ENCODE results near the gene NABP2. TPM values are rescaled to one million over a fixed set of nuclear protein-coding genes. Genes with fewer than 3 reads are reported as not detected.

The NABP2 gene
- total RNA-seq, 8 experiments from 2014 or later: 22.1 to 61.7 (median 51.1) TPM

DNA sequence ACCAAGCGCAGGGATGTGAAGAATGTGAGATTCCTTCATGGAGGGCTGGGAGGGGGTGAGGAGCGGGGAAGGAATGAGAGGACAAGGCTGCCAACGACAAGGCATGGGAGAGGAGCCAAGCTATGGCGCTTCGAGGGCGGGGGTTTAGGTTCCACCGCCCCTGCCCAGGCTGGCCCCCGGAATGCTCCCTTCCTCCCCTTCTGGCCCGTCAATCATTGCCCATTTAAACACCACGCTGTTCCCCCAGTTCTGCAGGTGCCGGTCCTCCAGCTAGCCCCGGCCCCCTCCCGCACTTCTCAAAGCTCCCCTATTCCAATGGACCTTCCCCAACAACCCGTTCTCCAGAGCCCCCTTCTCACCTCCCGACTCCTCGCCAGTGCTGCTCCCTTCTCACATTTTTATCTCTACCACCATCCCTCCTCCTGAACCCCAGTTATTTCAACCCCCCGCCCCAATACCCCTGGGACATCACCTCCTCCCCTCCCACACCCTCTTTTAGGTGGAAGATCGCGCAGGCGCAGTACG lies 2.8 kb upstream of the NABP2 start:
- ATAC-seq (replicated peaks in 6 of 8): peak; percentile 2 to 13 (median 8)
- in situ Hi-C loops (cut with MboI; ENCODE audit: low pct_unique_long_range_greater_than_20kb in 2 of 9, low sequenced_read_pairs in 9 of 9, unreplicated experiment in 9 of 9): no loop called here
- H3K4me1 ChIP-seq (replicated peaks in 1 of 2): peaks cover 8 to 26% of the 10 kb centered on the region in 2 donors
- peak overlapping the region; percentile 58 to 95 (median 70) for H3K4me3 ChIP-seq
- peak overlapping the region; percentile 93 to 98 for H3K27ac ChIP-seq
- 0% methylated on average over 1 of the region's 21 CpGs; no CpG with 5 or more reads in 9 of the 10 experiments for WGBS, 10 experiments

DNA sequence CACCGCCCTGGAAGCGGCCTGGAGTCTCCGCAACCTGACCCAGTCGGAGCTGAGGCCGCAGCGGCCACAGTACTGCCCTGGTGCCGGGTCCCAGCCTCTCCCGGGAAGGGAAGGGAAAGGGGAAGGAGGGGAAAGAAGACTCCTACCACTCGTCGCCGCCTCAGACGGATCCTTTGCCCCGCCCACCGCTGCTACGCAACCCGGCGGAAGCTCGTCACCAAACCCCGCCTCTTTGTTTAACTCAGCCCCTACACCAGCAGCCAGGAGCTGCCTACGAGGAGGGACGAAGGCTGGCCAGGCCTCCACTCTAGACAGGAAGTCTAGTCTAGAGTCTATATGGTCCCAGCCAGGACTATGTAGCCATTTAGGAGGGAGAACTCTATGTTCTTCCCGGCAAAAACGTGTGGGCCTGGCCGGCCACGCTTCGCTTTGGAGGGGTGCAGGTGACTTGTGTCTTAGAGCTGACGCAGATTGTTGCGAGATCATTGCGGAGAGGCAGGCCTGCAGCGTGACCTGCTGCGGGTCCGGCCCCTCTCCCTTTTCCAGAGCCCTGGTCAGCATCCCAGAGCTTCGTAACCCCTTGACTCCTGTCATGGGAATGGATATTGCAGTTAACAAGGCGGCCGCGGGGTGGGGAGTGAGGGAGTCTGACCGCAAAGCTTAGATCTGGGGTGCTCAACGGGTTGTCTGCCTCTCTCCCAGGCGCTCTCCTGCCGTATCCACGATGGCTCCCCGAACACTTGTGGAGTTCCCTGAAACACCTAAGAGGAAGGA lies 2.2 kb upstream of the NABP2 start, which contains the start of gene RNF41:
Gene RNF41 (minus strand): TSS at position 166 of the 774 bp plus-strand sequence. CDS start 7,875 bp downstream, outside the sequence.
- 0 to 11% (median 0%) methylated on average over 2 to 11 of the region's 42 CpGs; no CpG with 5 or more reads in 4 of the 10 experiments for WGBS, 10 experiments
- H3K4me3 ChIP-seq: peak within 1 kb of the TSS; percentile 58 to 95 (median 70)
- peaks cover 8 to 26% of the 10 kb centered on the region in 2 donors for H3K4me1 ChIP-seq (replicated peaks in 1 of 2)
- peak within 1 kb of the TSS; percentile 93 to 98 for H3K27ac ChIP-seq
- ATAC-seq (replicated peaks in 6 of 8): peak; percentile 74 to 84 (median 80)
- in situ Hi-C loops (cut with MboI; ENCODE audit: low pct_unique_long_range_greater_than_20kb in 2 of 9, low sequenced_read_pairs in 9 of 9, unreplicated experiment in 9 of 9): no loop called here

DNA sequence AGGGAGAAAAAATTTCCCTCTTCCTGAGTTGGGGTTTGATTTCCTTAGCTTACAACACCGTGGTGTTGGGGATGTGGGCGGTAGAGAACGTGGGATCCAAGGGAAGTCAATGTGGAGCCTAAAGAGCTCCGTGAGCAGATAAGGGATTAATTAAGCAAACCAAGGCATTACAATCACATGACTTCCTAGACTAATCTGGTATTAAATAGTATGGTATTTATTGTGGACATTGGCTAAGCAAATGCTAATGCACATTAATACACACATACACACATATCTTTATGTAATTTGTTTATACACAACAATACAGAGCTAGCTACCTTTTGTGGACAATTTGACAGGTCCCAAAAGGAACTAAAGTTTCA lies 1.6 kb upstream of the NABP2 start:
- no peak for ATAC-seq (replicated peaks in 6 of 8)
- Histone ChIP-seq H3K4me3 (peak overlapping the region; percentile 58 to 95 (median 70)), H3K4me1 (replicated peaks in 1 of 2) (peaks cover 8 to 26% of the 10 kb centered on the region in 2 donors), H3K27ac (peak overlapping the region; percentile 93 to 98)
- in situ Hi-C loops (cut with MboI; ENCODE audit: low pct_unique_long_range_greater_than_20kb in 2 of 9, low sequenced_read_pairs in 9 of 9, unreplicated experiment in 9 of 9): no loop called here
- 0 to 53% (median 30%) methylated on average over 1 to 4 of the region's 4 CpGs; no CpG with 5 or more reads in 5 of the 10 experiments for WGBS, 10 experiments

DNA sequence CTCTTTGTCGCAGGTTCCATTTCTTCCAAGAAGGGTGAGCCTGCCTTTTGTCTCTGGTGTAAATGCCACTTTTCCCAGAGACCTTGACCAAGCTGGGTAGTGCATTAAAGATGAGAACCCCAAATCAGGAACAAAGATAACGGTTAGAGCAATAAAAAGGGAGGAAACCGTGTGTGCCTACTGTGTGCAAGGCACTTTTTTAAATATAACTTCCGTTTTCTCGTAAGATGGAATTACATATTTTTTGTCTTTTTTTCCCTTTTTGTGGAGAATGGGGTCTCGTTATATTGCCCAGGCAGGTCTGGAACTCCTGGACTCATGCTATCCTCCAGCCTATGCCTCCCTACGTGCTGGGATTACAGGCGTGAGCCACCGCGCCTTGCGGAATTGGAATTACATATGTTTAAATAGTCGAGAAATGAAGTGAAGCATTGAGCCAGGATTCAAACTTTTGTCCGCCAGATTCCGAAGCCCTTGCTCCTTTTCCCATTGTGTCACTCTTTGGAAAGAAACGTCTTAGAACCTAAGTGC lies 506 bp upstream of the NABP2 start:
- Histone ChIP-seq H3K4me1 (replicated peaks in 1 of 2) (peaks cover 8 to 26% of the 10 kb centered on the region in 2 donors), H3K27ac (peak overlapping the region; percentile 32 to 55), H3K4me3 (peak overlapping the region; percentile 11 to 60 (median 49))
- peak in 3 of 8 experiments; percentile 0 to 5 (median 2) for ATAC-seq (replicated peaks in 6 of 8)
- in situ Hi-C loops (cut with MboI; ENCODE audit: low pct_unique_long_range_greater_than_20kb in 2 of 9, low sequenced_read_pairs in 9 of 9, unreplicated experiment in 9 of 9): no loop called here
- WGBS, 10 experiments: 3 to 95% (median 58%) methylated on average over 4 to 15 of the region's 15 CpGs; no CpG with 5 or more reads in 1 of the 10 experiments

DNA sequence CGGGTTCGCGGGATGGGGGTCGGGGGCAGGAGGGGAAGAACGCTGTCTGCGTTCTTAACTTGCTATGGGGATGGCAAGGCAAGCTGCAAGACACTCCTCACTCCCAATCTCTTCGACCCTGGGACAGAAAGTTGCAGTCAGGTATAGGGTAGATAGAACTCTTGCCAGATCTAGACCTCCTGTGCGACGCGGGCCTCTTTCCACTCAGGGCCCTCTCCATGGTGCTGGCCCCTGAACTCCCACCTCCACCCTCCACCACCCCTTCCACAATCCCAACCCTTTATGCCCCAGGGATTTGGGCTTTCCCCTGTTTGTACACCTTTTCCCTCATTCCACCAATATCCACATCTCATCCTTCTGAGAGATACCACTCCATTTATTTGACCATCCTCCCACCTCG lies 812 bp downstream of the NABP2 start:
- in situ Hi-C loops (cut with MboI; ENCODE audit: low pct_unique_long_range_greater_than_20kb in 2 of 9, low sequenced_read_pairs in 9 of 9, unreplicated experiment in 9 of 9): no loop called here
- H3K4me3 ChIP-seq: peak overlapping the region; percentile 49 to 65 (median 59)
- WGBS, 10 experiments: 52 to 100% (median 88%) methylated on average over 1 to 3 of the region's 11 CpGs; no CpG with 5 or more reads in 7 of the 10 experiments
- H3K4me1 ChIP-seq (replicated peaks in 1 of 2): peaks cover 8 to 26% of the 10 kb centered on the region in 2 donors
- ATAC-seq (replicated peaks in 6 of 8): no peak
- peak overlapping the region; percentile 72 to 87 for H3K27ac ChIP-seq

DNA sequence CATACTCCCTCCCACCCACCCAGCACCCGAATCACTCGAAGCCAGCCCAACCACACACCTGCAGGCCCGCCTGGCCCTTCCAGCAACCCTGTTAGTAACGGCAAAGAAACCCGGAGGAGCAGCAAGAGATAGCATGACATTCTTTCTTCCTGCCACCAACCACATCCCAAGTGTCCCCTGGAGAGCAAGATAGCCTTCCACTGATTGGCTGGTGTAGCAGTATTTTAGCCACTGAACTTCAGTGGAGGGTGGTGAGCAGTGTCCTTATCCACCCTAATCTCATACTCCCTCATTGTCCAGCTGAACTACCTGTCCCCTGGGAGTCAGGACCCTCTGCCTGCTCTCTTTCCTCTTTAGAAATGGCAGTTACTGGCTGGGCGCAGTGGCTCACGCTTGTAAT lies 4.9 kb downstream of the NABP2 start:
- ATAC-seq (replicated peaks in 6 of 8): no peak
- WGBS, 10 experiments: 60 to 100% (median 100%) methylated on average over 1 to 2 of the region's 7 CpGs; no CpG with 5 or more reads in 5 of the 10 experiments
- Histone ChIP-seq H3K4me1 (replicated peaks in 1 of 2) (peaks cover 6 to 8% of the 10 kb centered on the region in 2 donors), H3K4me3 (no peak overlapping the region), H3K27ac (no peak overlapping the region)
- in situ Hi-C loops (cut with MboI; ENCODE audit: low pct_unique_long_range_greater_than_20kb in 2 of 9, low sequenced_read_pairs in 9 of 9, unreplicated experiment in 9 of 9): no loop called here

DNA sequence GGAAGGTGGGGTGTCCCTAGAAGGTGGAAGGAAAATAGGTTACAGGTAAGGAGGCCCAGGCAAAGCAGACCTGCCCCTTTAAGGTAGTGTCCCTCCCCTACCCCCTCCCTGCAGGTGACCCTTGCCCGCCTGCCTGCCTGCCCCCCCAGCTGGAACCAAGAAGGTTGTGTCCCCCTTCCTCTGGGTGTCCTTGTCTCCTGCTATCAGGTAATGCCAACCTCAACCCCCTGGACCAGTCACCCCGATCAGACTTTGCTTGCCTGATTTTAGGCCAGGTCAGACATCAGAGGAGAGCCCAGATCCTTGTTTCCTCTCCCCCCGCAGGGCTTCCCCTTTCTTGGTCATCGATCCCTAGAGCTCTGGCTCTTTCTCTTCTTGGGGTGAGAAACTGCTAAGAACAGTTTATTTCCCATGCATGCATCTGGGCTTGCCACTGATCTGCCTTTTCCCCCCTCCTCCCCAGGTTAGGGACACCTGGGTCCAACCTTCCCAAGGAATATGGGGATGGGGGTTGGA lies 5.8 kb downstream of the NABP2 start, which contains the start of gene SLC39A5:
Gene SLC39A5 (plus strand): TSS at position 136 of the 516 bp plus-strand sequence. CDS start 1,224 bp downstream, outside the sequence.
- peak in 1 of 8 experiments; percentile 10 for ATAC-seq (replicated peaks in 6 of 8)
- in situ Hi-C loops (cut with MboI; ENCODE audit: low pct_unique_long_range_greater_than_20kb in 2 of 9, low sequenced_read_pairs in 9 of 9, unreplicated experiment in 9 of 9): no loop called here
- H3K4me1 ChIP-seq (replicated peaks in 1 of 2): peaks cover 5 to 6% of the 10 kb centered on the region in 2 donors
- WGBS, 10 experiments: 29% methylated on average over 1 of the region's 4 CpGs; no CpG with 5 or more reads in 9 of the 10 experiments
- no peak within 1 kb of the TSS for H3K4me3 ChIP-seq
- H3K27ac ChIP-seq: no peak within 1 kb of the TSS

DNA sequence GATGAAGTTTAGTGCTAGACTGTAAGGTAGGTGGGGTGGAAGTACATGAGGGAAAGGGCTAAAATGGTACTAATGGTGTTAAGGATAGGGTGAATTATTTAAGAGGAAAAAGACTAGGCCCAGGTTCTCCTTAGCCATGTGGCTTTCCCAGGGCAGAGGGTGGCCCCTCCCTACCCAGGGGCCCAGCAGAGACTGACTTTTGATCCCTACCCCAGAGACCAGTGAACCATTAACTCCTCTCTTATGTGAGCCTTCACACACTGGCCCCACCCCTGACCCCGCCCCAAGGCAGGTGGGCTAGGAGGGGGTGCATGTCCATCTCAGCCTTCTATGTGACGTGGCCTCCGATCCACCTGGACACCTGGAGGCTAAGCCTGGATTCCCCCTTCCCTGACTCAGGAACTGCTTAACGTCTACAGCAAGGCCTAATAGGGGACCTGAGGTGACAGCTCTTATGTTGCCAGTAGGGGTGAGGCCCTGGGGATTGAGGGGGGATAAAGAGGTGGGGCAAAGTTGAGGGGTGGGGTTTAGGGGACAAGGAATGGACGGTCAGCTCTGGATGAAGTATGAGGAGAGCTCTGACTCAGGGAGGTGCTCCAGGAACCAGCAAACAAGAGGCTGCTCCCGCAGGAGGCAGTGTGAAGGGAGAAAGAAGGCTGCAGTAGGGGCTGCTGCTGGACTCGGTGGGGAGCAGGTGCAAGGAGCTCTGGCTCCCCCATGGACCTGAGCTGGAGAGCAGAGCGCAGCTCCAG lies 6.5 kb downstream of the NABP2 start:
- Histone ChIP-seq H3K27ac (no peak overlapping the region), H3K4me1 (replicated peaks in 1 of 2) (peaks cover 0 to 3% of the 10 kb centered on the region in 2 donors), H3K4me3 (no peak overlapping the region)
- ATAC-seq (replicated peaks in 6 of 8): peak in 6 of 8 experiments; percentile 19 to 40 (median 34)
- WGBS, 10 experiments: 17 to 61% methylated on average over 1 to 4 of the region's 8 CpGs; no CpG with 5 or more reads in 8 of the 10 experiments
- in situ Hi-C loops (cut with MboI; ENCODE audit: low pct_unique_long_range_greater_than_20kb in 2 of 9, low sequenced_read_pairs in 9 of 9, unreplicated experiment in 9 of 9): no loop called here

DNA sequence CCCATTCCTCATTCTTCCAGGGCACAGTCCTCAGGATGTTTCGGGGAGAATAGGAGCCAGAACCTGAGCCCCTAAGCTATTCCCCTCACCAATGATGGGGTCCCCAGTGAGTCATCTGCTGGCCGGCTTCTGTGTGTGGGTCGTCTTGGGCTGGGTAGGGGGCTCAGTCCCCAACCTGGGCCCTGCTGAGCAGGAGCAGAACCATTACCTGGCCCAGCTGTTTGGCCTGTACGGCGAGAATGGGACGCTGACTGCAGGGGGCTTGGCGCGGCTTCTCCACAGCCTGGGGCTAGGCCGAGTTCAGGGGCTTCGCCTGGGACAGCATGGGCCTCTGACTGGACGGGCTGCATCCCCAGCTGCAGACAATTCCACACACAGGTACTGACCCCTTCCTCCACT lies 7.0 kb downstream of the NABP2 start:
- no peak overlapping the region for H3K4me3 ChIP-seq
- peak in 5 of 8 experiments; percentile 7 to 31 (median 20) for ATAC-seq (replicated peaks in 6 of 8)
- peaks cover 0 to 3% of the 10 kb centered on the region in 2 donors for H3K4me1 ChIP-seq (replicated peaks in 1 of 2)
- WGBS, 10 experiments: 73 to 95% (median 92%) methylated on average over 2 to 4 of the region's 11 CpGs; no CpG with 5 or more reads in 7 of the 10 experiments
- in situ Hi-C loops (cut with MboI; ENCODE audit: low pct_unique_long_range_greater_than_20kb in 2 of 9, low sequenced_read_pairs in 9 of 9, unreplicated experiment in 9 of 9): no loop called here
- H3K27ac ChIP-seq: no peak overlapping the region

DNA sequence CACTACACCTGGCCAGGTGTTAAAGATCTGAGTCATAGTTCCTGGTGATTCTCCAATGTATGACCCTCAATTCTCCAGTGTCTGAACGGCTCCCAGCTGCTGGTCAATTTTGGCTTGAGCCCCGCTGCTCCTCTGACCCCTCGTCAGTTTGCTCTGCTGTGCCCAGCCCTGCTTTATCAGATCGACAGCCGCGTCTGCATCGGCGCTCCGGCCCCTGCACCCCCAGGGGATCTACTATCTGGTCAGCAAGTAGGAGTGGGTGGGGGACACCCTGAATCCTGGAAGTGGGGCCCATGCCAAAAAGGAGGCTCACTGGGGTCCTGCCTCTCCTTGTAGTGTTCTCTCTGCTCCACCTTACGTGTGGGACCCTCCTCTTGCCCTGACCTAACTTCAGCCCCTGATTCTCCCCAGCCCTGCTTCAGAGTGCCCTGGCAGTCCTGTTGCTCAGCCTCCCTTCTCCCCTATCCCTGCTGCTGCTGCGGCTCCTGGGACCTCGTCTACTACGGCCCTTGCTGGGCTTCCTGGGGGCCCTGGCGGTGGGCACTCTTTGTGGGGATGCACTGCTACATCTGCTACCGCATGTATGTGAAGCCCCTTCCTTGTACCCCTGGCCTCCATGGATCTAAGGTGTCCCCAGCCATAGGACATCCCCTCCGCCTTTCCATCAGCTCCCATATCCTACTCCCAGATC lies 10.7 kb downstream of the NABP2 start:
- in situ Hi-C loops (cut with MboI; ENCODE audit: low pct_unique_long_range_greater_than_20kb in 2 of 9, low sequenced_read_pairs in 9 of 9, unreplicated experiment in 9 of 9): no loop called here
- ATAC-seq (replicated peaks in 6 of 8): no peak
- Histone ChIP-seq H3K27ac (no peak overlapping the region), H3K4me1 (replicated peaks in 1 of 2) (peaks cover 0 to 3% of the 10 kb centered on the region in 2 donors), H3K4me3 (no peak overlapping the region)
- 68 to 100% (median 92%) methylated on average over 1 to 7 of the region's 16 CpGs; no CpG with 5 or more reads in 6 of the 10 experiments for WGBS, 10 experiments

DNA sequence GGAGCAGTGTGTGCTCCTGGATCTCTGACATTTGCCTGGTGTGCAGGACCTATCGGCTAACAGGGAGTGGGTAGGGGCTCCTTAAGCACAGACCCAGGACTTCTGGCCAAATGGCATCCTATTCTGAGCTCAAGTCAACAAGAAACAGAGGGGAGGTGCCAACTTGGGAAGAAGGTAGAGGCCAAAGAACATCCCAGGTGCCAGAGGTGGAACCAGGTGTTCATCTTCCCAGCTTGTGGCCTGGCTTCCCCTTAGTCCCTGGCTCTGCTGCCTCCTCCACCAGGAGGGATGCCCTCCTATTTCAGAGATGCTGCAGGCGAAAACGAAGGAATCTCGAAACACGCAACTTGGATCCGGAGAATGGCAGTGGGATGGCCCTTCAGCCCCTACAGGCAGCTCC lies 11.9 kb downstream of the NABP2 start:
- in situ Hi-C loops (cut with MboI; ENCODE audit: low pct_unique_long_range_greater_than_20kb in 2 of 9, low sequenced_read_pairs in 9 of 9, unreplicated experiment in 9 of 9): no loop called here
- Histone ChIP-seq H3K27ac (no peak overlapping the region), H3K4me3 (no peak overlapping the region), H3K4me1 (replicated peaks in 1 of 2) (no peaks in the 10 kb centered on the region)
- WGBS, 10 experiments: 86 to 100% (median 100%) methylated on average over 1 of the region's 6 CpGs; no CpG with 5 or more reads in 7 of the 10 experiments
- ATAC-seq (replicated peaks in 6 of 8): no peak

DNA sequence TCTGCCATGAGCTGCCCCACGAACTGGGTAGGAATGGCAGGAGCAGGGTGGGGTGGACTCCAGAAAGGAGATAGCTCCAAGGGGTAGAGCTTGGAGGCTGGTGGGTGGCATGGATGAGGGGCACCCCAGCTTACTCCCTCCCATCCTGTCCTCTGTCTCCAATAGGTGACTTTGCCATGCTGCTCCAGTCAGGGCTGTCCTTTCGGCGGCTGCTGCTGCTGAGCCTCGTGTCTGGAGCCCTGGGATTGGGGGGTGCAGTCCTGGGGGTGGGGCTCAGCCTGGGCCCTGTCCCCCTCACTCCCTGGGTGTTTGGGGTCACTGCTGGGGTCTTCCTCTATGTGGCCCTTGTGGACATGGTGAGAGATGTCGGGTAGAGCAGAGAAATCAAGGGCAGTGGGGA lies 12.8 kb downstream of the NABP2 start:
- Histone ChIP-seq H3K4me3 (no peak overlapping the region), H3K27ac (no peak overlapping the region), H3K4me1 (replicated peaks in 1 of 2) (no peaks in the 10 kb centered on the region)
- peak in 4 of 8 experiments; percentile 10 to 27 (median 18) for ATAC-seq (replicated peaks in 6 of 8)
- 20 to 100% (median 37%) methylated on average over 1 of the region's 5 CpGs; no CpG with 5 or more reads in 6 of the 10 experiments for WGBS, 10 experiments
- in situ Hi-C loops (cut with MboI; ENCODE audit: low pct_unique_long_range_greater_than_20kb in 2 of 9, low sequenced_read_pairs in 9 of 9, unreplicated experiment in 9 of 9): no loop called here
